AG04449 (cell line): ENCODE results near the gene ENTHD1.

Source experiments
- CTCF ChIA-PET: fragments of 350-600 bp; formaldehyde crosslinking; extraction: SDS; loops from one replicate; lab custom pipeline; 2021; ENCODE audit warnings: antibody characterized with exemption; lab: Yijun Ruan, JAX
- POLR2A ChIA-PET: fragments of 400-600, 350-600 bp; formaldehyde crosslinking; extraction: SDS; loops from one replicate; lab custom pipeline; 2020; ENCODE audit warnings: antibody characterized with exemption, inconsistent platforms; lab: Yijun Ruan, JAX
- DNase-seq: peaks from one replicate; pipeline ENCODE4 v3.0.0-alpha.2; 2010; ENCODE audit warnings: low read depth, low spot score
- H3K4me3 ChIP-seq: 2 replicates; pipeline ENCODE4 v1.5.1; 2011; ENCODE audit warnings: low read depth, mild to moderate bottlenecking, control low read depth, low read length
- TF ChIP-seq, protein P1 (sequence below): IDR thresholded peaks from one replicate; pipeline ENCODE4 v1.5.1; 2011; ENCODE audit warnings: mild to moderate bottlenecking, moderate library complexity, low read length, control low read depth, inconsistent platforms; ENCODE audit not compliant: insufficient read depth; ENCODE audit errors: missing control alignments

Gene ENTHD1

GRCh38 chr22:39719559-39720450, 173.8 kb downstream of the ENTHD1 start:
- CTCF ChIA-PET = no interaction called here
- no peak for DNase-seq
- POLR2A ChIA-PET = no interaction called here
- TF ChIP-seq, protein P1, sequence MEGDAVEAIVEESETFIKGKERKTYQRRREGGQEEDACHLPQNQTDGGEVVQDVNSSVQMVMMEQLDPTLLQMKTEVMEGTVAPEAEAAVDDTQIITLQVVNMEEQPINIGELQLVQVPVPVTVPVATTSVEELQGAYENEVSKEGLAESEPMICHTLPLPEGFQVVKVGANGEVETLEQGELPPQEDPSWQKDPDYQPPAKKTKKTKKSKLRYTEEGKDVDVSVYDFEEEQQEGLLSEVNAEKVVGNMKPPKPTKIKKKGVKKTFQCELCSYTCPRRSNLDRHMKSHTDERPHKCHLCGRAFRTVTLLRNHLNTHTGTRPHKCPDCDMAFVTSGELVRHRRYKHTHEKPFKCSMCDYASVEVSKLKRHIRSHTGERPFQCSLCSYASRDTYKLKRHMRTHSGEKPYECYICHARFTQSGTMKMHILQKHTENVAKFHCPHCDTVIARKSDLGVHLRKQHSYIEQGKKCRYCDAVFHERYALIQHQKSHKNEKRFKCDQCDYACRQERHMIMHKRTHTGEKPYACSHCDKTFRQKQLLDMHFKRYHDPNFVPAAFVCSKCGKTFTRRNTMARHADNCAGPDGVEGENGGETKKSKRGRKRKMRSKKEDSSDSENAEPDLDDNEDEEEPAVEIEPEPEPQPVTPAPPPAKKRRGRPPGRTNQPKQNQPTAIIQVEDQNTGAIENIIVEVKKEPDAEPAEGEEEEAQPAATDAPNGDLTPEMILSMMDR = no peak
- H3K4me3 ChIP-seq = no peak overlapping the region

- TF ChIP-seq, protein P1 = no peak
- POLR2A ChIA-PET = no interaction called here
- H3K4me3 ChIP-seq = no peak overlapping the region
- CTCF ChIA-PET = no interaction called here
- DNase-seq = no peak
These were observed 174.6 kb downstream of the ENTHD1 start for GRCh38 chr22:39718921-39719475.

- POLR2A ChIA-PET = no interaction called here
- DNase-seq = no peak
- TF ChIP-seq, protein P1 = no peak
- CTCF ChIA-PET = no interaction called here
- no peak overlapping the region for H3K4me3 ChIP-seq
These were observed 175.4 kb downstream of the ENTHD1 start for GRCh38 chr22:39718206-39718605.

DNA sequence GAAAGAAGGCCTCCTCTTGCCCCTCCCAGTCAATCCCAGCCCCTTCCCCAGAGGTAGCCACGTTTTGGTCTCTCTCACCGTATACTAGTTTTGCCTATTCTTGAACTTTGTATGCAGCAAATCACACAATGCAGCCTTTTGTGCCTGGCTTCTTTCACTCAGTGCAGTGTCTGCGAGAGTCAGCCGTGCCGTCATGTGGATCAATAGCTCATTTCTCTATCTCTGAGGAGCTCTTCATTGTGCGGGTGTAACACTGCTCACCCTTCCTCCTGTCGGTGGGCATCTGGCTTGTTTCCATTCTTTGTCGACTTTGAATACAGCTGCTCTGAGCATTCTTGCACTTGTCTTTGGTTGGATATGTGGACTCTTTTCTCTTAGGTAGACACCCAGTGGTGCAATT, 176.5 kb downstream of the ENTHD1 start:
- POLR2A ChIA-PET = no interaction called here
- H3K4me3 ChIP-seq = no peak overlapping the region
- CTCF ChIA-PET = no interaction called here
- DNase-seq = no peak
- TF ChIP-seq, protein P1 = no peak

GRCh38 chr22:39716534-39716933, 177.0 kb downstream of the ENTHD1 start:
- ChIA-PET POLR2A (no interaction called here), CTCF (no interaction called here)
- no peak for DNase-seq
- TF ChIP-seq, protein P1 = no peak
- no peak overlapping the region for H3K4me3 ChIP-seq

- DNase-seq = no peak
- ChIA-PET POLR2A (no interaction called here), CTCF (no interaction called here)
- no peak overlapping the region for H3K4me3 ChIP-seq
- TF ChIP-seq, protein P1 = no peak
These were observed 177.6 kb downstream of the ENTHD1 start for GRCh38 chr22:39715778-39716495.
